ENCODE results near the gene PEPD. TPM values are rescaled to one million over a fixed set of nuclear protein-coding genes. Genes with fewer than 3 reads are reported as not detected.

The PEPD gene
- total and polyA plus RNA-seq, 2 donors (not counting 3 experiments of a cell fraction or from before 2014, with no cell fraction given), result 73.7 to 126 TPM

- Histone ChIP-seq H3K9ac (replicated peaks; ENCODE audit: extremely low read depth, insufficient read depth, low read length) (no peak overlapping the region), H3K36me3 (ENCODE audit: control insufficient read depth in 2 of 2, extremely low read depth in 1 of 2, insufficient read depth in 2 of 2, low read length in 2 of 2) (peaks cover 0 to 2% of the 10 kb centered on the region in 2 experiments), H3K9me3 (replicated peaks; ENCODE audit: control insufficient read depth, insufficient read depth, low read length) (no peaks in the 10 kb centered on the region), H3K27me3 (ENCODE audit: control insufficient read depth in 2 of 2, insufficient read depth in 2 of 2, low read length in 2 of 2) (no peaks in the 10 kb centered on the region), H2AFZ (ENCODE audit: low read depth, low read length) (no peak overlapping the region), H3K4me2 (ENCODE audit: insufficient read depth, low read length) (no peak overlapping the region), H3K27ac (ENCODE audit: insufficient read depth, low read depth, low read length) (no peak overlapping the region), H3K4me1 (ENCODE audit: control insufficient read depth, extremely low read depth, insufficient read depth, low read length) (peaks cover 4% of the 10 kb centered on the region), H3K9me1 (replicated peaks; ENCODE audit: control insufficient read depth, extremely low read depth, insufficient read depth, low read length) (no peaks in the 10 kb centered on the region), H3K79me2 (ENCODE audit: control insufficient read depth, insufficient read depth, low read length) (no peaks in the 10 kb centered on the region), H3K4me3 (replicated peaks in 1 of 3; ENCODE audit: insufficient read depth in 1 of 3, low read depth in 1 of 3, low read length in 3 of 3) (no peak overlapping the region), H4K20me1 (replicated peaks; ENCODE audit: control insufficient read depth, extremely low read depth, insufficient read depth, low read length) (no peaks in the 10 kb centered on the region)
- DNase-seq (ENCODE audit: low read depth, low spot score) (no peak), FAIRE-seq (no peak)
- ChIA-PET POLR2A (no interaction called here), CTCF (no interaction called here)
- BruUV-seq (replicated peaks), result no TSS peak
- TF ChIP-seq MYC (IDR thresholded peaks at IDR 0.05; ENCODE audit: low read depth, low read length), result no peak
- no peak for TF ChIP-seq GATA2 (IDR thresholded peaks at IDR 0.05; ENCODE audit: insufficient read depth, insufficient read length, low read depth, low read length)
- TF ChIP-seq FOS (IDR thresholded peaks at IDR 0.05; ENCODE audit: borderline replicate concordance, insufficient read depth, low read length), result no peak
- no peak for TF ChIP-seq POLR2AphosphoS5 (IDR thresholded peaks at IDR 0.05; ENCODE audit: insufficient read depth, low read depth, low read length)
- TF ChIP-seq MAX (IDR thresholded peaks at IDR 0.05; ENCODE audit: insufficient read depth, insufficient read length), result no peak
- no peak for TF ChIP-seq POLR2A (IDR thresholded peaks at IDR 0.05; ENCODE audit: low read depth, low read length)
- no peak for TF ChIP-seq JUN (IDR thresholded peaks at IDR 0.05; ENCODE audit: borderline replicate concordance, insufficient read depth, insufficient read length, low read depth)
- no peak for TF ChIP-seq CTCF (IDR thresholded peaks at IDR 0.05; ENCODE audit: extremely low read depth in 1 of 2, insufficient read depth in 1 of 2, low read depth in 1 of 2, low read length in 2 of 2)
- no peak for TF ChIP-seq EZH2 (IDR thresholded peaks at IDR 0.05; ENCODE audit: borderline replicate concordance, low read depth, low read length, severe bottlenecking)
- dilution Hi-C loops (cut with MboI; ENCODE audit: extremely low pct_ligation_motif_present, low sequenced_read_pairs) (no loop called here), intact Hi-C loops (cut with micrococcal nuclease) (no loop called here)
Observed at GRCh38 chr19:33488826-33489225, 32.8 kb downstream of the PEPD start.
